Left lung (tissue), 14 donors: ENCODE data around the gene ABHD10. TPM values are rescaled to one million over a fixed set of nuclear protein-coding genes. Genes with fewer than 3 reads are reported as not detected.

Experiments
- ATAC-seq: fragments of 200-7000 bp; cut with Tn5 transposase; one replicate; pipeline ENCODE4 v1.9.1; 2020; ENCODE audit warnings: moderate library complexity
- DNase-seq, 4 donors: peaks; one replicate each; pipeline ENCODE4 v3.0.0-alpha.2; 2013 to 2020
- H3K27ac ChIP-seq, 2 donors: fragments of 200-600 bp; sonication (generic) in 1 of 2; one replicate each; pipeline versions ENCODE4 v1.5.0 to v1.8.0; 2020 to 2021
- H3K27me3 ChIP-seq, 2 donors: fragments of 200-600 bp; sonication (generic) in 1 of 2; one replicate each; pipeline versions ENCODE4 v1.5.0 to v1.8.0; 2020 to 2021
- H3K36me3 ChIP-seq, 2 donors: fragments of 200-600 bp; sonication (generic) in 1 of 2; one replicate each; pipeline versions ENCODE4 v1.5.0 to v1.8.0; 2020 to 2021
- H3K4me1 ChIP-seq, 2 donors: fragments of 200-600 bp; one replicate each; pipeline ENCODE4 v1.8.0; 2021
- H3K4me3 ChIP-seq, 2 donors: fragments of 200-600 bp; sonication (generic) in 1 of 2; one replicate each; pipeline versions ENCODE4 v1.5.0 to v1.8.0; 2020 to 2021; ENCODE audit warnings: mild to moderate bottlenecking in 1 of 2
- H3K9me3 ChIP-seq, 2 donors: fragments of 200-600 bp; sonication (generic) in 1 of 2; one replicate each; pipeline versions ENCODE4 v1.5.0 to v1.8.0; 2020 to 2021
- intact Hi-C, 2 donors: fragments of 100-400 bp; cut with DNase I; formaldehyde crosslinking; loops; one replicate each; pipeline versions ENCODE4 v1.11.2 to v1.14.2; 2022
- long read RNA-seq, 12 donors: library from polyadenylated mRNA in 2 of 12; unstranded in 2 of 12; transcript quantifications; one replicate each; pipeline ENCODE4 v2.0.0 and lab custom pipeline, GENCODE V29; 2019 to 2026
- polyA plus RNA-seq, 6 donors: library from polyadenylated mRNA; unstranded; fragments of 120-200 nt; gene quantifications; one replicate each; pipeline ENCODE4 v1.2.1, GENCODE V29; 2013; ENCODE audit not compliant: insufficient read length in 6 of 6
- total RNA-seq, 2 donors: library from RNA; stranded (reverse); fragmentation: NEBNext Ultra II Directional; extraction: Animal tissue kit (Norgen Biotek cat#: 25700); gene quantifications; one replicate each; pipeline ENCODE4 v1.2.1, GENCODE V29; 2021
- TF ChIP-seq, protein P1 (sequence below), 2 donors: fragments of 200-600 bp; sonication (generic) in 1 of 2; IDR thresholded peaks; one replicate each; pipeline versions ENCODE4 v1.5.0 to v1.8.0; 2021; ENCODE audit warnings: antibody characterized with exemption in 2 of 2
- donor health status: DM: no; HTN: yes; CAD: no.
- donor health status: DM: no; HTN: no; CAD: no.

Gene ABHD10
- total RNA-seq (10 to 100 TPM; 22.7 to 27.3 TPM), polyA plus RNA-seq (10 to 100 TPM; 50.5 to 63.6 (median 52.7) TPM)
- long read RNA-seq, donor 1, transcript ABHD10-201 (5 exons, 2,590 nt) = major isoform, 15 of 23 reads
- long read RNA-seq, donor 1, transcript ABHD10-205 (2 exons, 724 nt) = minor isoform, 6 of 23 reads
- long read RNA-seq, donor 1, partial matches to known transcripts = 0 of 23 reads
- long read RNA-seq, donor 1, other reads (novel, unspliced or antisense) = 0 of 23 reads
- long read RNA-seq, donor 2, transcript ABHD10-201 (5 exons, 2,590 nt) = major isoform, 14 of 77 reads
- long read RNA-seq, donor 2, transcript ABHD10-205 (2 exons, 724 nt) = minor isoform, 6 of 77 reads
- long read RNA-seq, donor 2, partial matches to known transcripts = 57 of 77 reads
- long read RNA-seq, donor 2, other reads (novel, unspliced or antisense) = 0 of 77 reads
- long read RNA-seq, donor 3, transcript ABHD10-201 (5 exons, 2,590 nt) = major isoform, 6 of 10 reads
- long read RNA-seq, donor 3, partial matches to known transcripts = 0 of 10 reads
- long read RNA-seq, donor 3, other reads (novel, unspliced or antisense) = 0 of 10 reads
- long read RNA-seq, donor 4, partial matches to known transcripts = 0 of 5 reads
- long read RNA-seq, donor 4, other reads (novel, unspliced or antisense) = 0 of 5 reads
- long read RNA-seq, donor 5, transcript ABHD10-201 (5 exons, 2,590 nt) = major isoform, 19 of 25 reads
- long read RNA-seq, donor 5, partial matches to known transcripts = 0 of 25 reads
- long read RNA-seq, donor 5, other reads (novel, unspliced or antisense) = 0 of 25 reads
- long read RNA-seq, donor 6, transcript ABHD10-201 (5 exons, 2,590 nt) = major isoform, 15 of 16 reads
- long read RNA-seq, donor 6, partial matches to known transcripts = 0 of 16 reads
- long read RNA-seq, donor 6, other reads (novel, unspliced or antisense) = 0 of 16 reads
- long read RNA-seq, donor 7, transcript ABHD10-201 (5 exons, 2,590 nt) = major isoform, 8 of 10 reads
- long read RNA-seq, donor 7, partial matches to known transcripts = 0 of 10 reads
- long read RNA-seq, donor 7, other reads (novel, unspliced or antisense) = 0 of 10 reads
- long read RNA-seq, donor 8, transcript ABHD10-201 (5 exons, 2,590 nt) = major isoform, 7 of 9 reads
- long read RNA-seq, donor 8, partial matches to known transcripts = 0 of 9 reads
- long read RNA-seq, donor 8, other reads (novel, unspliced or antisense) = 0 of 9 reads
- long read RNA-seq, donor 9, partial matches to known transcripts = 0 of 1 reads
- long read RNA-seq, donor 9, other reads (novel, unspliced or antisense) = 0 of 1 reads
- long read RNA-seq, donor 10, partial matches to known transcripts = 0 of 3 reads
- long read RNA-seq, donor 10, other reads (novel, unspliced or antisense) = 0 of 3 reads
- long read RNA-seq, donor 11, transcript ABHD10-201 (5 exons, 2,590 nt) = major isoform, 25 of 138 reads
- long read RNA-seq, donor 11, transcript ABHD10-205 (2 exons, 724 nt) = minor isoform, 5 of 138 reads
- long read RNA-seq, donor 11, partial matches to known transcripts = 108 of 138 reads
- long read RNA-seq, donor 11, other reads (novel, unspliced or antisense) = 0 of 138 reads
- long read RNA-seq, donor 12, transcript ABHD10-201 (5 exons, 2,590 nt) = major isoform, 9 of 52 reads
- long read RNA-seq, donor 12, partial matches to known transcripts = 41 of 52 reads
- long read RNA-seq, donor 12, other reads (novel, unspliced or antisense) = 0 of 52 reads

GRCh38 chr3:111978583-111979433 lies at the start of gene ABHD10:
ABHD10 (plus strand) TSS chr3:111979026; CDS start chr3:111979062, 36 bp downstream.
- H3K27ac ChIP-seq = peak within 1 kb of the TSS; percentile 86 to 95
- peaks cover 0 to 30% of the 10 kb centered on the region in 2 donors for H3K4me1 ChIP-seq
- peak within 1 kb of the TSS; percentile 81 to 83 for H3K4me3 ChIP-seq
- intact Hi-C loops = no loop called here
- no peaks in the 10 kb centered on the region for H3K9me3 ChIP-seq
- TF ChIP-seq, protein P1, sequence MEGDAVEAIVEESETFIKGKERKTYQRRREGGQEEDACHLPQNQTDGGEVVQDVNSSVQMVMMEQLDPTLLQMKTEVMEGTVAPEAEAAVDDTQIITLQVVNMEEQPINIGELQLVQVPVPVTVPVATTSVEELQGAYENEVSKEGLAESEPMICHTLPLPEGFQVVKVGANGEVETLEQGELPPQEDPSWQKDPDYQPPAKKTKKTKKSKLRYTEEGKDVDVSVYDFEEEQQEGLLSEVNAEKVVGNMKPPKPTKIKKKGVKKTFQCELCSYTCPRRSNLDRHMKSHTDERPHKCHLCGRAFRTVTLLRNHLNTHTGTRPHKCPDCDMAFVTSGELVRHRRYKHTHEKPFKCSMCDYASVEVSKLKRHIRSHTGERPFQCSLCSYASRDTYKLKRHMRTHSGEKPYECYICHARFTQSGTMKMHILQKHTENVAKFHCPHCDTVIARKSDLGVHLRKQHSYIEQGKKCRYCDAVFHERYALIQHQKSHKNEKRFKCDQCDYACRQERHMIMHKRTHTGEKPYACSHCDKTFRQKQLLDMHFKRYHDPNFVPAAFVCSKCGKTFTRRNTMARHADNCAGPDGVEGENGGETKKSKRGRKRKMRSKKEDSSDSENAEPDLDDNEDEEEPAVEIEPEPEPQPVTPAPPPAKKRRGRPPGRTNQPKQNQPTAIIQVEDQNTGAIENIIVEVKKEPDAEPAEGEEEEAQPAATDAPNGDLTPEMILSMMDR (IDR thresholded peaks at IDR 0.05) = peak in 1 of 2 donors; percentile 3
- ATAC-seq (peak; percentile 98), DNase-seq (peak; percentile 98 to 99 (median 98))
- no peaks in the 10 kb centered on the region for H3K36me3 ChIP-seq
- no peaks in the 10 kb centered on the region for H3K27me3 ChIP-seq

- H3K36me3 ChIP-seq = no peaks in the 10 kb centered on the region
- intact Hi-C loops = no loop called here
- TF ChIP-seq, protein P1 (IDR thresholded peaks at IDR 0.05) = no peak
- H3K4me3 ChIP-seq = no peak overlapping the region
- no peaks in the 10 kb centered on the region for H3K9me3 ChIP-seq
- no peaks in the 10 kb centered on the region for H3K4me1 ChIP-seq
- H3K27ac ChIP-seq = no peak overlapping the region
- H3K27me3 ChIP-seq = no peaks in the 10 kb centered on the region
- DNase-seq (no peak), ATAC-seq (no peak)
Observed at GRCh38 chr3:111929484-111929883, 49.3 kb upstream of the ABHD10 start.

GRCh38 chr3:111932946-111933345 lies 45.9 kb upstream of the ABHD10 start:
- ATAC-seq = no peak
- H3K9me3 ChIP-seq = no peaks in the 10 kb centered on the region
- H3K4me3 ChIP-seq = no peak overlapping the region
- no peaks in the 10 kb centered on the region for H3K36me3 ChIP-seq
- TF ChIP-seq, protein P1 (IDR thresholded peaks at IDR 0.05) = no peak
- H3K27ac ChIP-seq = no peak overlapping the region
- no peaks in the 10 kb centered on the region for H3K27me3 ChIP-seq
- intact Hi-C loops = no loop called here
- H3K4me1 ChIP-seq = peaks cover 4 to 12% of the 10 kb centered on the region in 2 donors
- no peak for DNase-seq
